Endothelial cell of umbilical vein (primary cell): ENCODE results near the gene TCF7.

Experiments
- CTCF ChIP-seq, 2 donors: IDR thresholded peaks; 1 replicate in 1 of 2; 2 replicates in 1 of 2; pipeline ENCODE4 v1.5.1; 2011; ENCODE audit warnings: low read length in 2 of 2, mild to moderate bottlenecking in 2 of 2, moderate library complexity in 2 of 2, control low read depth in 1 of 2, inconsistent platforms in 1 of 2, low read depth in 1 of 2; ENCODE audit not compliant: insufficient read depth in 1 of 2; ENCODE audit errors: extremely low read depth in 1 of 2
- EZH2 ChIP-seq: IDR thresholded peaks from 2 replicates; pipeline ENCODE4 v1.6.1; 2012; ENCODE audit warnings: borderline replicate concordance, low read depth, mild to moderate bottlenecking, moderate library complexity, low read length, inconsistent platforms; ENCODE audit not compliant: severe bottlenecking
- FOS ChIP-seq: IDR thresholded peaks from 2 replicates; pipeline ENCODE4 v1.6.1; 2011; ENCODE audit warnings: mild to moderate bottlenecking, low read length, moderate library complexity, borderline replicate concordance; ENCODE audit not compliant: insufficient read depth
- GATA2 ChIP-seq: IDR thresholded peaks from 2 replicates; pipeline ENCODE4 v1.7.0; 2011; ENCODE audit warnings: low read depth, mild to moderate bottlenecking, moderate library complexity, mixed read lengths, low read length; ENCODE audit not compliant: insufficient read length, insufficient read depth
- JUN ChIP-seq: IDR thresholded peaks from 2 replicates; pipeline ENCODE4 v1.6.1; 2011; ENCODE audit warnings: borderline replicate concordance, low read depth; ENCODE audit not compliant: insufficient read length, insufficient read depth
- MAX ChIP-seq: IDR thresholded peaks from 2 replicates; pipeline ENCODE4 v1.6.1; 2011; ENCODE audit not compliant: insufficient read depth, insufficient read length
- MYC ChIP-seq: IDR thresholded peaks from one replicate; pipeline ENCODE4 v1.6.1; 2011; ENCODE audit warnings: mild to moderate bottlenecking, low read depth, low read length
- POLR2A ChIP-seq: IDR thresholded peaks from 2 replicates; pipeline ENCODE4 v1.6.1; 2012; ENCODE audit warnings: low read depth, mild to moderate bottlenecking, control low read depth, low read length
- POLR2AphosphoS5 ChIP-seq: IDR thresholded peaks from 2 replicates; pipeline ENCODE4 v1.6.1; 2012; ENCODE audit warnings: low read depth, mild to moderate bottlenecking, control low read depth, low read length, moderate library complexity; ENCODE audit not compliant: insufficient read depth

GRCh38 chr5:134070725-134071613 is 43.5 kb upstream of the TCF7 start:
- TF ChIP-seq CTCF (IDR thresholded peaks at IDR 0.05; ENCODE audit: extremely low read depth in 1 of 2, insufficient read depth in 1 of 2, low read depth in 1 of 2, low read length in 2 of 2) (no peak), POLR2AphosphoS5 (no peak), POLR2A (no peak), EZH2 (peak; percentile 40), MAX (no peak), MYC (no peak), GATA2 (no peak), JUN (no peak), FOS (no peak)
